Erythroblast (primary cell): ENCODE data around the gene LZTR1.
A peak's percentile ranks its signal among the peaks of the same experiment; 100 is the strongest.

ENCODE experiments used
- DNase-seq, 2 experiments: peaks; one replicate each; lab custom pipeline; 2025; lab: John Stamatoyannopoulos, UW
- GATA1 ChIP-seq: IDR thresholded peaks from 2 replicates; pipeline ENCODE4 v1.6.1; 2011; ENCODE audit warnings: low read depth, mild to moderate bottlenecking, control low read depth, low read length, moderate library complexity
- POLR2A ChIP-seq: IDR thresholded peaks from 2 replicates; pipeline ENCODE4 v1.6.1; 2011; ENCODE audit warnings: mild to moderate bottlenecking, low read length

LZTR1 gene

DNA sequence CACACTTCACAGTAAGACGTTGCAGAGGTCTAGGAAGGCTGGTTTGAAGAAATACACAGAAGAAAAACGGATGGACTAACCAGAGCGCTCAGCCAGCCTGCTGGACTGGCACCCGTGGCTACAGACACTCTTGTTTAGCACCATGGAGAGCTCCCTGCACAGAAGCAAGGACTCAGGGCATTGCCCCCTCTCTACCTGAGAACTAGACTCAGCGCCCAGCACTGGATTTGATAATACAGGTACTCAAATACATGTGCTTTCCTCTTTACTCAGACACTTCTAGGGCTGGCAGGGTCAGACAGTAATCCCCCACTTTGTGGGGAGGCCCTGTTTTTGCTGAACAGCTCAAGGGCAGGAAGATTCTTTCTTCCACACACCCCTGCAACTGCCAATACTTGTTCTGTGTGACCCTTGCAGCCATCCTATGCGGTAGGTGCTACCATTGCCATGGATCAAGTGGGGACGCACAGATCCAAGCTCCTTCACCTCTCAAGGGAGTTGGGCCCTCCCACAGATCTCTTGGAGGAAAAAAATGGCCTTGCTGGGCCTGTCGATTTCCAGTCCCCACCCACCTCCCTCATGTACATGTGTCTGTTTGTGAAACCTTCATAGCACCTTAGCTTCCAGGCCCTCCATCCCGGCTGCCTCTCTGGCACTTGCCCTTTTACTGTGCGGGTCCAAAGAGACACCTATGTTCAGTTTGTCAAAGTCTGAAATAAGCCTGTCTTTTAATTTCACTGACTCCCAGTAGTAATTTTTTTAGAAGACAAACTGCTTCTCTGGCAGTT, 27.7 kb downstream of the LZTR1 start:
- TF ChIP-seq GATA1 (no peak), POLR2A (no peak)
- peak; percentile 63 to 65 for DNase-seq

GRCh38 chr22:21010426-21011113, 28.5 kb downstream of the LZTR1 start:
- DNase-seq = no peak
- TF ChIP-seq GATA1 (no peak), POLR2A (no peak)

- no peak for DNase-seq
- TF ChIP-seq POLR2A = no peak
- TF ChIP-seq GATA1 = no peak
Observed at GRCh38 chr22:21012446-21013407, 30.6 kb downstream of the LZTR1 start.

DNA sequence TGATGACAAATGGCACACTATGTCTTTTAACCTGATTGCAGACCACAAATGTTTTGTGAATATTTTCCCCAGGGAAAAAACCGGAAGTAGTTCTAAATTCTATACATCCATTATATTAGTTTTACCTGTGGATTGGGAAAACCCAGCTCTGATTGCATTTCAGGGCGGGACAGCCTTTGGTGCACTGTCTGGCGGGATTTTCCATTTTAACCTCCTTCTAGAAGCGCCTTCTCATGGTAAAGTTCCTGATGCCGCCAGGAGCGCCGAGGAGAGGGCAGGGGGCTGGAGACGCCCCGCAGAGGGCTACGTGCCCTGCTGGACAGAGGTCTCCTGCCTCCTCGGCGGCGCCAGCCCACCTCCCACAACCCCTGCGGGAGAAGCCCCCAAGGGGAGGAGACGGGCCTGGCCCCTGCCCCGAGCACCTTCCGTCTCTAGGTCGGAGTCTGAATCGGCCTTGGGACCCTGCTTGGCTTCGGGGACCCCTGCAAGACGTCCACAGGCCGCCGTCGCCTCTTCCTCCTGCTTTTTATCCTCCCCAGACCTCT, 31.6 kb downstream of the LZTR1 start:
- TF ChIP-seq POLR2A (no peak), GATA1 (no peak)
- no peak for DNase-seq

DNA sequence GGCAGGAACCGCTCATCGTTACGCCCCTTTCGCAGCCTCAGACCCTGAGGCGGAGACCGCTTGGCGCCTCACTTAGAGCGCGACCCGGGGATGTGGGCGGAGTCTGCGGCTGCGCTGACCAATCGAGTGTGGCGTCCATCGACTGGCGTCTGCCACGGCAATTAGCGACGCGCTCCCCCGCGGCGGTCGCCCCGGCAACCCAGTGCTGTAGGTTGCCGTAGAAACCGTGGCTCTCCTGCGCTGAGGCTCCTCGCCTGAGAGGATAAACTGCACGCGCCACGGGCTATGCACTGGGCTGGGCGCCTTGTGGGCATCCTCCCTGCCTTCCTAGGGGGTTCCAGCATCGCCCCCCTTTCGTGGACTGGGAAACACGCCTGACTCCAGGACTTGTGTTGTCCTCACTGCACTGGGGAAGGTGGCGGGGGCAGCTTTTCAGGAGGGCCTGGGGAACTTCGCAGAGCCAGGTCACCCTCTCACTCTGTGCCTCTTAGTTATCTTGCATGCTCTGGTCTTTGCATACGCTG, 32.2 kb downstream of the LZTR1 start:
- TF ChIP-seq POLR2A = no peak
- TF ChIP-seq GATA1 = no peak
- DNase-seq = peak; percentile 91 to 93

GRCh38 chr22:21014726-21015465, 32.8 kb downstream of the LZTR1 start, which contains the start of gene P2RX6:
TSS of gene P2RX6 (plus strand) at chr22:21015165. CDS start at chr22:21015175, 10 bp downstream.
- peak; percentile 81 to 86 for DNase-seq
- TF ChIP-seq GATA1 (no peak), POLR2A (peak; percentile 37)

- TF ChIP-seq GATA1 (no peak), POLR2A (no peak)
- no peak for DNase-seq
Observed at GRCh38 chr22:21015466-21016006, 33.4 kb downstream of the LZTR1 start.

- DNase-seq = no peak
- TF ChIP-seq POLR2A (no peak), GATA1 (no peak)
Observed at GRCh38 chr22:21016644-21017420, 34.7 kb downstream of the LZTR1 start.

- TF ChIP-seq GATA1 (no peak), POLR2A (no peak)
- no peak for DNase-seq
Observed at GRCh38 chr22:21018314-21018713, 36.2 kb downstream of the LZTR1 start.

DNA sequence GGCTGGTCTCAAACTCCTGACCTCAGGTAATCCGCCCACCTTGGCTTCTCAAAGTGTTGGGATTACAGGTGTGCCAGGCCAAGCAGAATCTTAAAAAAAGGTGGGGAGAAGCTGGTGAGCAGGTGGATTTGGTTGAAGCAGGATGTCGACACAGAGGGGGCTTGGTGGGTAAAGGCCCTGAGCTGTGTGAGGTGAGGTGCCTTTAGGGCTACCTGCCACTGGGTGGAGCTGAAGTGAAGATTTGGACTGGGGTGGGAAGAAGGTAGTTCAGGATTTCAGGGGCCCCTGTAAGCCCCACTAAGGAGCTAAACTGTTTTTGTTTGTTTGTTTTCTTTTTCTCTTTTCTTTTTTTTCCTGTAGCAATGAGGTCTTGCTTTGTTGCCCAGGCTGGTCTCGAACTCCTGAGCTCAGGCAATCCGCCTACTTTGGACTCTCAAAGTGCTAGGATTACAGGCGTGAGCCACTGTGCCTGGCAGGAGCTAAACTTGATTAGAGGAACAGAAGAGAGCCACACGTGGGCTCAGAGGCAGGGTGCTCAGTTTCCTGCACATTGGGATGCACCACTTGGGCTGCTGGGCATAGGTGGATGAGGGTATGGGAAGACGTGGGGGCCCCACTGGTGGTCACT, 38.8 kb downstream of the LZTR1 start:
- TF ChIP-seq GATA1 (no peak), POLR2A (no peak)
- DNase-seq = peak; percentile 16 to 31

DNA sequence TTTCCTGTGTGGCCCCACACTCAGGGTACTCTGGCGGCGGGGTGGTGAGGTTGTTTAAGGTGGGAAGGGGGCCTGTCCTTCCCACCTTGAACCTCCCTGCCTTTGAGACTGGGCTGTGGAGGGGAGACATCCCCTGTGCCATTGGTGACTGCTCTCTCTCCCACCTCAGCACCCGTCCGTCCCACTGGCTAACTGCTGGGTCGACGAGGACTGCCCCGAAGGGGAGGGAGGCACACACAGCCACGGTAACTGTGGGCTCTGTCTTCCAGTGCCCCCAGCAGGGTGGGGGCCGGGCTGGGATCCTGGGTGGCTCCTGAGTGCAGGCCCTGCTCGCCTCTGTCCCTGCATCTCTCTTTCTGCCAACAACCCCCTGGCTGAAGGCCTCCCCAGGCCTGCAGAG, 40.4 kb downstream of the LZTR1 start:
- DNase-seq = no peak
- TF ChIP-seq POLR2A (no peak), GATA1 (no peak)
